ENCODE data around the gene PTPRT. TPM values are rescaled to one million over a fixed set of nuclear protein-coding genes. Genes with fewer than 3 reads are reported as not detected.

Gene PTPRT
- total RNA-seq, 4 donors from 2014 or later, result 0.67 to 2.5 (median 1.0) TPM

- no peaks in the 10 kb centered on the region for H3K27me3 ChIP-seq
- TF ChIP-seq CTCF (IDR thresholded peaks at IDR 0.05) (no peak), POLR2A (IDR thresholded peaks at IDR 0.05) (no peak)
- H3K9me3 ChIP-seq, result no peaks in the 10 kb centered on the region
- no peak for DNase-seq
- no peaks in the 10 kb centered on the region for H3K36me3 ChIP-seq
- H3K27ac ChIP-seq, result no peak overlapping the region
- no peaks in the 10 kb centered on the region for H3K4me1 ChIP-seq
- H3K4me3 ChIP-seq, result no peak overlapping the region
Observed at GRCh38 chr20:42258564-42259302, 931.0 kb downstream of the PTPRT start.

- H3K4me3 ChIP-seq, result no peak overlapping the region
- no peaks in the 10 kb centered on the region for H3K27me3 ChIP-seq
- no peaks in the 10 kb centered on the region for H3K9me3 ChIP-seq
- H3K36me3 ChIP-seq, result no peaks in the 10 kb centered on the region
- no peak for DNase-seq
- no peak overlapping the region for H3K27ac ChIP-seq
- no peak for TF ChIP-seq POLR2A (IDR thresholded peaks at IDR 0.05)
- no peak for TF ChIP-seq CTCF (IDR thresholded peaks at IDR 0.05)
- no peaks in the 10 kb centered on the region for H3K4me1 ChIP-seq
Observed at GRCh38 chr20:42255821-42256220, 933.9 kb downstream of the PTPRT start.

- Histone ChIP-seq H3K9me3 (no peaks in the 10 kb centered on the region), H3K27ac (no peak overlapping the region), H3K36me3 (no peaks in the 10 kb centered on the region), H3K4me1 (no peaks in the 10 kb centered on the region), H3K27me3 (no peaks in the 10 kb centered on the region), H3K4me3 (no peak overlapping the region)
- TF ChIP-seq CTCF (IDR thresholded peaks at IDR 0.05) (no peak), POLR2A (IDR thresholded peaks at IDR 0.05) (no peak)
- DNase-seq, result no peak
Observed at GRCh38 chr20:42254673-42255072, 935.0 kb downstream of the PTPRT start.

- H3K4me3 ChIP-seq, result no peak overlapping the region
- no peak overlapping the region for H3K27ac ChIP-seq
- no peaks in the 10 kb centered on the region for H3K9me3 ChIP-seq
- H3K27me3 ChIP-seq, result no peaks in the 10 kb centered on the region
- H3K36me3 ChIP-seq, result no peaks in the 10 kb centered on the region
- H3K4me1 ChIP-seq, result no peaks in the 10 kb centered on the region
- no peak for DNase-seq
- TF ChIP-seq POLR2A (IDR thresholded peaks at IDR 0.05) (no peak), CTCF (IDR thresholded peaks at IDR 0.05) (no peak)
Observed at GRCh38 chr20:42252116-42252515, 937.6 kb downstream of the PTPRT start.

GRCh38 chr20:42218621-42219374 lies 970.9 kb downstream of the PTPRT start:
- Histone ChIP-seq H3K4me3 (no peak overlapping the region), H3K9me3 (no peaks in the 10 kb centered on the region), H3K27ac (no peak overlapping the region), H3K36me3 (no peaks in the 10 kb centered on the region), H3K4me1 (no peaks in the 10 kb centered on the region), H3K27me3 (no peaks in the 10 kb centered on the region)
- TF ChIP-seq CTCF (IDR thresholded peaks at IDR 0.05), result no peak
- no peak for TF ChIP-seq POLR2A (IDR thresholded peaks at IDR 0.05)
- DNase-seq, result no peak

Data from Peyer's patch (tissue), 4 donors.